ENCODE data around the gene NMRAL1.

NMRAL1 gene

DNA sequence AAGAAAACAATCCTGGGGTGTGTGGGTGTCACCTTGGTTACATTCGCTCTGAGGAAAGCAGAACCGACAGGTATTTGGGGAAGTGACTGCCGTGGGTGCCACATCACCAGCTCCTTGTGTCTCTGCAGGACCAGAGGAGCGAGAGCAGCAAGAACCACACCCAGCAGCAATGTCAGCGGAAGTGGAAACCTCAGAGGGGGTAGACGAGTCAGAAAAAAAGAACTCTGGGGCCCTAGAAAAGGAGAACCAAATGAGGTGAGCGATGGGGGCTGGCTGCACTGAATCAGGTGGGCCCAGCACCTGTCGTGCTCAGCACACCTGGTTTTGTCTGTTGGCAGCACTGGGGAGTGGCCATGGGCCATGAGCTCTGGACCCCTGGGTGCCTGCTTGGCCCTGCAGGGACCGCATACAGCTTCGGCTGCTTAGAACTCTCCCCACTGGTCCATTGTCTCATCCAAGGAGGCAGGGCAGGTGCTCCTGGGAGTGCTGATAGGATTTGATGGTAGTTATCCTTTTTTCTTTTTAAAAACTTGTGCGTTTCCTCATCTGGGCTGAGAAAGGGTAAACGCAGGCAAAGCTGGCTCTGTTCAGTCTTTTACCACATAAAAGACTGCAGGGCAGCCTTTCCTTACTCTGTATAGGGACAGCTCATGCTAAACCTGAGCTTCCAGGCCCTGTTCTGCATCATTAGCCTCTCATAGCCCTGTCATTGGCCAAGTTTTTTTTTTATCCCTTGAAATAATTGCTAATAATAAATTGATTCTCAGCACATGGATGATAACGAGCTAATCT lies 31.1 kb upstream of the NMRAL1 start:
- DNase-seq (ENCODE audit: low spot score): no peak

DNA sequence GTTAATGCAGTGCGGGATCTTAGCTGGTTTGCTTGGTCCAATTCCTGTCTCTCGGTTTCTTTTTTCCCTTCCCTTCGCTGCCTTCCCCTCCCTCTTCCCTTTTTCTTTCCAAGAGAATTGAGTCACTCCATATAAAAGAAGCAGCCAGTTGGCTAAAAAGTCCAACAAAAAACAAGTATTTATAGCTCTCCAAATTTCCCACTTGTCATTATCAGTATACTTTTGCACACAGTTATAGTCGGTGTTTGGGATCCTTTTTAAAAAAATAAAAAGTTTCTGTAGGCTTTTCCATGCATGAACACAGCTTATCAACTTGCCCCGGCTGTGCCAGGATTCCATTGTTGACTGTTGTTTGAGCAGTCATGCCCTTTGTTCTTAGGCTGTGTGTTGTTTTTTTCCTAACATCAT lies 26.6 kb upstream of the NMRAL1 start:
- DNase-seq (ENCODE audit: low spot score): no peak

GRCh38 chr16:4500272-4500671 lies 25.8 kb upstream of the NMRAL1 start:
- DNase-seq (ENCODE audit: low spot score): no peak

DNA sequence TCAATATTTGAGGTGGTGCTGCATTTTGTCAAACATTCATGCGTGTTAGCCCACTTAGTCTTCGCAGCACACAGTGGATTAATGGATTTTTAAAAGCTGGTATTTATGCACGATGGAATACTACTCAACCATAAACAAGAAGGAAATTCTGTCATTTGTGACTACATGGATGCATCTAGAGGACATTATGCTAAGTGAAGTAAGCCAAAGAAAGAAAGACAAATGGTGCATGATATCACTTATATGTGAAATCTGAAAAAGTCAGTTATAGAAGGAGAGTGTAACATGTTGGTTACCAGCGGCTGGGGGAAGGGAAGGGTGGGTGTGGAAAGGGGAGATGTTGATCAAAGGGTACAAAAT lies 24.8 kb upstream of the NMRAL1 start:
- no peak for DNase-seq (ENCODE audit: low spot score)

- DNase-seq (ENCODE audit: low spot score): no peak
These were observed 24.2 kb upstream of the NMRAL1 start for GRCh38 chr16:4498546-4499195.

GRCh38 chr16:4496305-4496704 lies 21.9 kb upstream of the NMRAL1 start:
- no peak for DNase-seq (ENCODE audit: low spot score)

- DNase-seq (ENCODE audit: low spot score): no peak
These were observed 21.3 kb upstream of the NMRAL1 start for GRCh38 chr16:4495766-4496165.

DNA sequence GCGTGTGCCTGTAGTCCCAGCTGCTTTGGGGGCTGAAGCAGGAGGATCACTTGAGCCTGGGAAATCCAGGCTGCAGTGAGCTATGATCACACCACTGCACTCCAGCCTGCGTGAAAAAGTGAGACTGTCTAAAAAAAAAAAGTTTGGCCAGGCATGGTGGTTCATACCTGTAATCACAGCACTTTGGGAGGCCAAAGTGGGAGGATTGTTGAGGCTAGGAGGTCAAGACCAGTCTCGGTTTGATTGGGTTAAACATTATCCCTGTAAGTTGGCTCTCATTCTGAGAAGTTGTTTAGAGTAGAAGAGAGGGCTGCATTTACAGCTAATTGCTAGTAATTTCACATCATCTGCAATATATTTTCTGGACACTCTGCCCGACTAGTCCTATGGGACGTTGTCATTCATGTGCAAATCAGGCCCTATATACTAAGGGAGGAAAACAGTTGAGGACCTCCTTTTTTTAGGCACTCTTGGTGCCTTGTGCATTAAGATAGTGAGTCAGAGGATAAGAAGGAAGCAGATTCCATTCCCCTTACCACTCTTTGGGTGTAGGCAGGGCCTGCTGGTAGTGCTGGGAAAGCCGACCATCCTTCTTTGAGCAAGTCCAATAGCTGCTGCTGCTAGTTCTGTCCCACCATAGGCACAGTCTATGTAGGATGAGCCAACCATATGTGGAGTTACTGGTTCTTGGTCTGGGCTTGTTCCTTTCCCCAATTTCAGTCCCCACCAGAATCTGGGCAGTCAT lies 20.5 kb upstream of the NMRAL1 start:
- DNase-seq (ENCODE audit: low spot score): no peak

- no peak for DNase-seq (ENCODE audit: low spot score)
These were observed 17.5 kb upstream of the NMRAL1 start for GRCh38 chr16:4491898-4492297.

DNA sequence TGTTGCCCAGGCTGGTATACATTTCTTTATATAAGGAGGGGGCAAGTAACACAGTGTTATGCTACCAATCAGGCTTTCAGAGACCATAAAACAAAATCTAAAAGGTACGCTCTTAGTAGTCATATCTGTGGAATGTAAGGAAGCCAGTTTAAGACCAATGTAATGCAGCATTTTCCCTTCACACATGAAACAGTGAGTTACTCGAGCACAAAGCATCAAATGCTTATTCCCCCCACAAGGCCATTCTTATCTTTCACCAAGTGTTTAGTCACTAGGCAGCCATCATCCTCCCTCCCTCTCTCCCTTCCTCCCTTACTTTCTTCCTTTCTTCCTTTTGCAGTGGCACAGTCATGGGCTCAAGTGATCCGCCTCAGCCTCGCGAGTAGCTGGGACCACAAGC lies 14.6 kb upstream of the NMRAL1 start:
- DNase-seq (ENCODE audit: low spot score): no peak

DNA sequence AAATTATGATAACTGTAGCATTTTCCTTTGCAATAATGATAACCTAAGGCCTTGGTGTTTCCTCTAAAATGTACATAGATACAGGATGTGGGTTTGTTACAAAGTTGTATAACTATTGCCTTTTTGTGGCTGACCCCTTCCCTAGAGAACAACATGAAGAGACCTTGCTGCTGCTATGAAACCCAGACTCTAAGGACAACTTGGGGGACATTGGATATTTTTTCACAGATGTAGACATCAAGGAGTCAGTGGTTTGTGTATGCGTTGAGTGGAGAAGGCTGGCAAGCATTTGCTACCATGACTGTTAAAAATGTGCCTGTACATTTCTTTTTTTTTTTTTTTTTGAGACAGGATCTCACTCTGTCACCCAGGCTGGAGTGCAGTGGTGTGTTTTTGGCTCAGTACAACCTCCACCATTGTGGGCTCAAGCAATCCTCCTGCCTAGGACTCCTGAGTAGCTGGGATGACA lies 14.1 kb upstream of the NMRAL1 start:
- no peak for DNase-seq (ENCODE audit: low spot score)

DNA sequence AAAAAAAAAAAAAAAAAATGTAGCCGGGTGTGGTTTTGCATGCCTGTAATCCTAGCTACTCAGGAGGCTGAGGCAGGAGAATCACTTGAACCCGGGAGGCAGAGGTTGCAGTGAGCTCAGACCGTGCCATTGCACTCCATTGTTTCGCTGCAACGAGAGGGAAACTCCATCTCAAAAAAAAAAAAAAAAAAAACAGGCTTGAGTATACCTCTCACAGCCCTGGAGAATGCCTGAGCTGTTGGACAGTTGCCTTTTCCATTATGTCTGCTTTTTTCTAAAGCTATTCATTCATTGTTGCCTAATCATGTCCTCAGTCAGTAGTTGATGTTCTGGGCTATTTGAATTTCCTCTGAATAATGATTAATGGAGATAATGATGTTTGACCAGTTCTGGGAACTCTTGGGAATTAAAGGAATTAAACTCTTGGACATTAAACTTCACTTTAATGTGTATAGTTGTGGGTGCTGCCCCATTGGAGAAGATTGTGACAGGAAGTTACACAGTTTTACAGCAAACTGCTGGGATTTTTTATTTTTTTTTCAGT lies 13.6 kb upstream of the NMRAL1 start:
- no peak for DNase-seq (ENCODE audit: low spot score)

DNA sequence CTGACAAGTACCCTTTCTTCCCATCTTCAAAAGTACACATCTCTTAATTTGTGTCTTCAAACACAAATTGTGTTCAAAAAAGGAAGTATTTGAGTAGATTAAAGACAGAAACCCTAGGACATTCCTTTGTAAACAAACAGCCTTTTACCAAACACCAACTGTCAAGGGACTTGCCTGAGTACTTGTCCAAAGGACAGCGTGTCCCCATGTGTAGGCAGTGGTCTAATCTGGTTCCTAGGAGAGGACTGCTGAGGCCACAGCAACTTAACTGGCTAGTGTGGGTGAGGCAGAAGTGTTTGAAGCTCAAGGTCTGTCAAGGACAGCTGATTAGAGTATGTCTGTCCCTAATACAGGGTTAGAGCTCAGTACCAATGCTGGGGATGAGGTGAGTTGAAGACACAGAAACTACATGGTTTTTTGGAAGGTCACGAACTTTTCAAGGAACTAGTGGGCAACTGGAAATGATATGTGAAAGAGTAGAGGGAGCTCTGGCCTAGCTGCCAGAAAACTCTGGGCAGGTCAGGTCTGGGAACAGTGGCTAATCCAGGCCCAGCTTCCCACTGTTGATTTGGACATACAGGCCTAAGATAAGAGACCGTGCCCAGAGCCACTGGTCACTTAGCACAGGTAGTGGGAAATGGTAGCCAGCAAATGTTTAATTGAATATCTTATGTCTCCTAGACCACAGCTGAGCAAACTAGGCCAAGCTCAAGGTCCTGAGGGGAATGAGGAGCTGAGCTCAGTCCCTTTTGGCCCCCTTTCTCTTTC lies 11.9 kb upstream of the NMRAL1 start:
- no peak for DNase-seq (ENCODE audit: low spot score)

- no peak for DNase-seq (ENCODE audit: low spot score)
These were observed 7.5 kb upstream of the NMRAL1 start for GRCh38 chr16:4481963-4482362.

DNA sequence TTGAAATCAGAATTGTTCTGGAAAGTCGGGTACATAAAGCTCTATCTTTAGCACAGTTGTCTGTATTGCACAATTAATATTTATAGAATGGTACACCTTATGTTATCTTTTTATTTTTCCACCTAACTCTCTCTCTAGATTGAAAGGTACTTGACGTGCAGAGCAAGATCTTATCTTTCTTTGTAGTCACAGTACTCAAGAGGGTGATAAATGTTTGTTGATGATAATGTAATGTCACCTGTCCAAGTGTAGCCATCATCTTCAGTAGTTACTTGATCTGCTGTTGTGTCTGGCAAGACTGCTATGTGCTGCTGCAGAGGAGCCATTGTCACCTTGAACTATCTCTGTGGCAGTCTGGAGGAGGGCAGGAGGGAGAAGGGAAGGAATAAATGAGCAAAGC lies 7.1 kb upstream of the NMRAL1 start:
- no peak for DNase-seq (ENCODE audit: low spot score)

DNA sequence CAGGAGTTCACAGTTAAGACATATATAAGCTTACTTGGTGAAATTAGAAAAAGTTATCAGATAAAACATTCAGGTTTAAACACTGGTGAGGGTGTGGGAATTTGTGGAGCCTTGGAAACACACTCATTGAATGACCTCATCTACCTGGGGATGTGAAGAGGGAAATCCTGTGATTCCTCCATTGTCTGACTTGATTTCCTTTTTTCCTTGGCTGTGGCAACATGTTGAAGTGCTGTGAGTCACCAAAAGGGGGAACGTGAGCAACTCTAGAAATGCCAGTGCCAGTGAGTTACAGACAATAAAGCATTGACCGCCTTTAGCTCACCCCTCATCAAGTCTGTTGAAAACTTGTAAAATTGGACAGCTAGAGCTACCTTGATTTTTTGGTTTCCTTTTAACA lies 3.5 kb upstream of the NMRAL1 start:
- no peak for DNase-seq (ENCODE audit: low spot score)

GRCh38 chr16:4475880-4476788 lies 1.7 kb upstream of the NMRAL1 start, which contains the start of gene HMOX2:
Gene HMOX2, plus strand, starts transcription at chr16:4476398. Its CDS starts 29,127 bp downstream, at chr16:4505525.
- DNase-seq (ENCODE audit: low spot score): peak; percentile 95

- DNase-seq (ENCODE audit: low spot score): no peak
These were observed 1.5 kb downstream of the NMRAL1 start for GRCh38 chr16:4472880-4473279.

DNA sequence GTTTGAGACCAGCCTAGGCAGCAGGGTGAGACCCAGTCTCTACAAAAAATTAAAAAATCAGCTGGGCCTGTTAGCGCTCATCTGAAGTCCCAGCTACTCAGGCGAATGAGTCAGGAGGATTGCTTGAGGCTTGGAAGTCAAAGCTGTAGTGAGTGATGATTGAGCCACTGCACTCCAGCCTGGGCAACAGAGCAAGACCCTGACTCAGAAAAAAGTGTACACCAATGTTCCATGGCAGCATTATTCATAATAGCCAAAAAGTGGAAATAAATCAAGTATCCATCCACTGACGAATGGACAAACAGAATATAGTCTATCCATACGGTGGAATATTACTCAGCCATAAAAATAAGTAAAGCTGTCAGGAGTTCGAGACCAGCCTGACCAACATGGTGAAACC lies 2.6 kb downstream of the NMRAL1 start:
- no peak for DNase-seq (ENCODE audit: low spot score)

DNA sequence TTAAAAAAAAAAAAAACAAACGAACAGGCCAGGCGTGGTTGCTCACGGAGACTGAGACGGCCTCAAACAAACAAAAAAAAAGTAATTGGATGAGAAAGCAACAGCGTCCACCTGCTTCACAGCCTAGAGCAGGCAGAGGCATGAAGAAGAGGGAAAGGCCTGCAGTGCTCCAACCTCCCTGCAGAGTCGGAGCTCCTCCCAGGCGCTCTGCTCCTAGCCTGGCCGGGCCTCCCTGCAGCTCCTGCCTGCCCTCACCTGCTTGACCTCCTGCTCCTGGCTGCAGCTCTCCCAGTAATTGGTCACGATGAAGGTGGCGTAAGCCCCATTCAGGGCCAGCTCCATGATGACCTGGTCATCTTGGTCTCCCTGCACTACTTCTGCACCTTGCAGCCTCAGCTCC lies 5.5 kb downstream of the NMRAL1 start:
- no peak for DNase-seq (ENCODE audit: low spot score)

DNA sequence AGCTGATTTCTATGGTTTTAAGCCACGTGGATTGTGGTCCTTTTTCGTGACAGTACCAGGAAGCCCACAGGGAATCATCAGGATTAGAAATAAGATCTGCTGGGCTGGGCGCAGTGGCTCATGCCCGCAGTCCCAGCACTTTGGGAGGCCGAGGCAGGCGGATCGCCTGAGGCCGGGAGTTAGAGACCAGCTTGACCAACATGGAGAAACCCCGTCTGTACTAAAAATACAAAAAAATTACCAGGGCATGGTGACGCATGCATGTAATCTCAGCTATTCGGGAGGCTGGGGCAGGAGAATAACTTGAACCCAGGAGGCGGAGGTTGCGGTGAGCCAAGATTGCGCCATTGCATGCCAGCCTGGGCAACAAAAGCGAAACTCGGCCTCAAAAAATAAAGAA lies 6.5 kb downstream of the NMRAL1 start:
- no peak for DNase-seq (ENCODE audit: low spot score)
